HepG2 (cell line): ENCODE data around the gene SAMD8. TPM values are rescaled to one million over a fixed set of nuclear protein-coding genes. Genes with fewer than 3 reads are reported as not detected.

ENCODE experiments used
- CBX1 ChIP-seq: IDR thresholded peaks from one replicate; pipeline ENCODE4 v1.6.1; 2016; ENCODE audit warnings: antibody characterized with exemption, low read depth
- CREM ChIP-seq, 2 experiments: sonication (generic) in 1 of 2; formaldehyde crosslinking in 1 of 2; IDR thresholded peaks; 2 replicates each; pipeline versions ENCODE4 v1.4.0 to v1.6.1; 2016 to 2020; ENCODE audit warnings: antibody characterized with exemption in 1 of 2, mild to moderate bottlenecking in 1 of 2, missing genetic modification reagents in 1 of 2
- DPF2 ChIP-seq: sonication (generic); formaldehyde crosslinking; IDR thresholded peaks from 2 replicates; pipeline ENCODE4 v1.4.0; 2020; ENCODE audit warnings: mild to moderate bottlenecking, low read depth, missing genetic modification reagents, borderline replicate concordance
- FOSL2 ChIP-seq: sonication (generic); formaldehyde crosslinking; IDR thresholded peaks from 2 replicates; pipeline ENCODE4 v1.4.0; 2020; ENCODE audit warnings: missing genetic modification reagents
- GABPB1 ChIP-seq: IDR thresholded peaks from 2 replicates; pipeline ENCODE4 v1.6.1; 2016; ENCODE audit warnings: mild to moderate bottlenecking, missing genetic modification reagents, moderate library complexity, missing compliant biosample characterization
- HBP1 ChIP-seq: IDR thresholded peaks from 2 replicates; pipeline ENCODE4 v1.6.1; 2016; ENCODE audit warnings: low read depth, control low read depth
- IKZF5 ChIP-seq: IDR thresholded peaks from 2 replicates; pipeline ENCODE4 v1.6.1; 2018; ENCODE audit warnings: missing genetic modification reagents, mild to moderate bottlenecking, missing compliant biosample characterization
- JUN ChIP-seq: sonication (generic); formaldehyde crosslinking; IDR thresholded peaks from 2 replicates; pipeline ENCODE4 v1.4.0; 2020; ENCODE audit warnings: mild to moderate bottlenecking, missing genetic modification reagents
- KDM2A ChIP-seq: sonication (generic); formaldehyde crosslinking; IDR thresholded peaks from 2 replicates; pipeline ENCODE4 v1.4.0; 2020; ENCODE audit warnings: low read depth, missing genetic modification reagents, borderline replicate concordance
- LCORL ChIP-seq, 2 experiments: fragments of 450-650 bp in 1 of 2; sonication (generic) in 1 of 2; formaldehyde crosslinking in 1 of 2; IDR thresholded peaks; 2 replicates each; pipeline versions ENCODE4 v1.5.0 to v1.6.1; 2017 to 2020; ENCODE audit warnings: antibody characterized with exemption in 1 of 2, missing genetic modification reagents in 1 of 2
- MIXL1 ChIP-seq: IDR thresholded peaks from 2 replicates; pipeline ENCODE4 v1.6.1; 2016
- NR2F6 ChIP-seq, 2 experiments: IDR thresholded peaks; 2 replicates each; pipeline ENCODE4 v1.6.1; 2016; ENCODE audit warnings: antibody characterized with exemption in 1 of 2, mild to moderate bottlenecking in 1 of 2
- SAP130 ChIP-seq: IDR thresholded peaks from 2 replicates; pipeline ENCODE4 v1.6.1; 2016; ENCODE audit warnings: low read depth
- SMAD3 ChIP-seq: sonication (generic); formaldehyde crosslinking; IDR thresholded peaks from 2 replicates; pipeline ENCODE4 v1.4.0; 2020; ENCODE audit warnings: missing genetic modification reagents
- TFDP1 ChIP-seq: IDR thresholded peaks from 2 replicates; pipeline ENCODE4 v1.6.1; 2016; ENCODE audit warnings: missing compliant biosample characterization, missing genetic modification reagents, borderline replicate concordance
- XRCC5 ChIP-seq: fragments of 200-400 bp; formaldehyde crosslinking; optimal IDR thresholded peaks from 2 replicates; pipeline ENCODE3; 2017; ENCODE audit warnings: mild to moderate bottlenecking, low read length
- ZNF317 ChIP-seq: sonication (generic); formaldehyde crosslinking; IDR thresholded peaks from 2 replicates; pipeline ENCODE4 v1.5.0; 2020; ENCODE audit warnings: mild to moderate bottlenecking, missing genetic modification reagents
- ZNF580 ChIP-seq: IDR thresholded peaks from 2 replicates; pipeline ENCODE4 v1.6.1; 2016; ENCODE audit warnings: low read depth, borderline replicate concordance
- ZNF609 ChIP-seq: sonication (generic); formaldehyde crosslinking; IDR thresholded peaks from 2 replicates; pipeline ENCODE4 v1.4.0; 2020; ENCODE audit warnings: mild to moderate bottlenecking, missing genetic modification reagents, borderline replicate concordance
- polyA plus RNA-seq, 8 experiments: library from polyadenylated mRNA; depleted of rRNA in 3 of 8; stranded (reverse) in 7 of 8; unstranded in 1 of 8; fragments of >200 nt; fragmentation: Illumina TruSeq in 4 of 8; extraction: Trizol in 4 of 8; gene quantifications; 2 replicates each; pipeline versions ENCODE4 v1.2.1 to v1.2.3, GENCODE V29; 2011 to 2016; ENCODE audit warnings: low read depth in 4 of 8, missing spikeins in 1 of 8, mixed read lengths in 1 of 8; ENCODE audit not compliant: insufficient read depth in 1 of 8
- total RNA-seq, 5 experiments: library from RNA; depleted of rRNA; stranded (reverse); fragments of >200 nt; fragmentation: Illumina TruSeq; extraction: Trizol; gene quantifications; 2 replicates each; pipeline ENCODE4 v1.2.3, GENCODE V29; 2016; ENCODE audit warnings: low read depth in 1 of 5

SAMD8 gene
- total and polyA plus RNA-seq, 2 of the 13 experiments (the other 11 are each of a cell fraction or from before 2014, with no cell fraction given): 10.4 to 13.2 TPM

- no peak for TF ChIP-seq LCORL (IDR thresholded peaks at IDR 0.05)
- TF ChIP-seq LCORL (CRISPR knock-in tag; IDR thresholded peaks at IDR 0.05): peak; percentile 50; the same call in 1 of the 2 replicates
- peak; percentile 51; the same call in 1 of the 2 replicates for TF ChIP-seq CREM (IDR thresholded peaks at IDR 0.05)
- no peak for TF ChIP-seq CREM (CRISPR knock-in tag; IDR thresholded peaks at IDR 0.05)
- peak; percentile 80; the same call in 1 of the 2 replicates for TF ChIP-seq IKZF5 (CRISPR knock-in tag)
- TF ChIP-seq GABPB1 (CRISPR knock-in tag): 0 out of 2 replicates have a peak, but pooled peaks have one; percentile 11
- TF ChIP-seq TFDP1: peak; percentile 32; the same call in 1 of the 2 replicates
- peak; percentile 35 for TF ChIP-seq CBX1
- 0 out of 2 replicates have a peak, but pooled peaks have one; percentile 44 for TF ChIP-seq DPF2 (CRISPR knock-in tag)
- 0 out of 2 replicates have a peak, but pooled peaks have one; percentile 33 for TF ChIP-seq MIXL1 (CRISPR knock-in tag)
- peak; percentile 23; the same call in 1 of the 2 replicates for TF ChIP-seq ZNF609 (CRISPR knock-in tag)
- TF ChIP-seq XRCC5: peak; percentile 15
- peak; percentile 95 for TF ChIP-seq FOSL2
- TF ChIP-seq ZNF317 (CRISPR knock-in tag): no peak
- TF ChIP-seq ZNF580 (CRISPR knock-in tag): no peak; the same call in 1 of the 2 replicates
- peak; percentile 30; the same call in 1 of the 2 replicates for TF ChIP-seq KDM2A (CRISPR knock-in tag)
- peak; percentile 73 for TF ChIP-seq SAP130
- TF ChIP-seq HBP1 (CRISPR knock-in tag): no peak
- peak; percentile 85 for TF ChIP-seq NR2F6 (IDR thresholded peaks at IDR 0.05)
- peak; percentile 83 for TF ChIP-seq NR2F6 (CRISPR knock-in tag; IDR thresholded peaks at IDR 0.05)
- TF ChIP-seq SMAD3 (CRISPR knock-in tag): 0 out of 2 replicates have a peak, but pooled peaks have one; percentile 40
- TF ChIP-seq JUN (CRISPR knock-in tag): peak; percentile 61; the same call in 1 of the 2 replicates
These were observed 80.5 kb downstream of the SAMD8 start (continued) for GRCh38 chr10:75191821-75192568.
